K562 (cell line): ENCODE results near the gene UGP2. TPM values are rescaled to one million over a fixed set of nuclear protein-coding genes. Genes with fewer than 3 reads are reported as not detected.

Source experiments
- ARHGAP35 ChIP-seq: fragments of 450-650 bp; IDR thresholded peaks from 2 replicates; pipeline ENCODE4 v1.6.1; 2018; ENCODE audit not compliant: partially characterized antibody
- EWSR1 ChIP-seq: fragments of 450-650 bp; IDR thresholded peaks from 2 replicates; pipeline ENCODE4 v1.6.1; 2018; ENCODE audit warnings: borderline replicate concordance, mild to moderate bottlenecking, low read depth, moderate library complexity; ENCODE audit not compliant: partially characterized antibody
- FUS ChIP-seq: fragments of 200-400 bp; formaldehyde crosslinking; optimal IDR thresholded peaks from 2 replicates; pipeline ENCODE3; 2017; ENCODE audit warnings: low read depth, low read length
- KHSRP ChIP-seq: fragments of 450-650 bp; IDR thresholded peaks from 2 replicates; pipeline ENCODE4 v1.6.1; 2017
- MEF2A ChIP-seq: IDR thresholded peaks from 2 replicates; pipeline ENCODE4 v1.6.1; 2011; ENCODE audit warnings: low read depth, mild to moderate bottlenecking, low read length, moderate library complexity; ENCODE audit not compliant: control insufficient read depth
- NBN ChIP-seq: fragments of 450-650 bp; IDR thresholded peaks from 2 replicates; pipeline ENCODE4 v1.6.1; 2016; ENCODE audit warnings: low read depth, mild to moderate bottlenecking
- NR2F6 ChIP-seq: fragments of 450-650 bp; formaldehyde crosslinking; IDR thresholded peaks from 2 replicates; pipeline ENCODE4 v1.4.0; 2020; ENCODE audit warnings: mild to moderate bottlenecking
- POLR3A ChIP-seq: IDR thresholded peaks from 2 replicates; pipeline ENCODE4 v1.6.1; 2011; ENCODE audit warnings: borderline replicate concordance, mild to moderate bottlenecking, moderate library complexity; ENCODE audit not compliant: insufficient read length, insufficient read depth; ENCODE audit errors: extremely low read depth
- RBM15 ChIP-seq: fragments of 200-400 bp; formaldehyde crosslinking; IDR thresholded peaks from 2 replicates; pipeline ENCODE4 v1.6.1; 2018; ENCODE audit warnings: mild to moderate bottlenecking, low read length, moderate library complexity; ENCODE audit not compliant: insufficient read depth
- RHOXF2B ChIP-seq: fragments of 250-450 bp; sonication (Bioruptor Pico); conservative IDR thresholded peaks from 2 replicates; pipeline ENCODE4 v1.5.1; 2021
- U2AF1 ChIP-seq: fragments of 200-400 bp; formaldehyde crosslinking; optimal IDR thresholded peaks from 2 replicates; pipeline ENCODE3; 2017; ENCODE audit warnings: mild to moderate bottlenecking, low read depth, low read length, moderate library complexity
- polyA plus RNA-seq, 8 experiments: library from polyadenylated mRNA; depleted of rRNA in 4 of 8; stranded (reverse) in 5 of 8; unstranded in 3 of 8; fragments of >200 nt; fragmentation: Nextera tagmentation in 2 of 8; fragmentation: Illumina TruSeq in 1 of 8; extraction: Ambion mirVana in 2 of 8; extraction: Trizol in 1 of 8; gene quantifications; 2 replicates each; pipeline versions ENCODE4 v1.2.1 to v1.2.3, GENCODE V29; 2011 to 2014; ENCODE audit warnings: inconsistent platforms in 1 of 8, missing spikeins in 1 of 8
- total RNA-seq, 7 experiments: library from RNA; depleted of rRNA in 6 of 7; stranded (reverse); fragments of >200 nt in 6 of 7; fragmentation: Illumina TruSeq in 2 of 7; extraction: Trizol in 2 of 7; gene quantifications; 2 replicates each; pipeline versions ENCODE4 v1.2.1 to v1.2.3, GENCODE V29; 2011 to 2021; ENCODE audit warnings: low replicate concordance in 1 of 7
- TF ChIP-seq, protein P1 (sequence below): fragments of 450-650 bp; IDR thresholded peaks from one replicate; pipeline ENCODE4 v1.6.1; 2018; ENCODE audit warnings: mild to moderate bottlenecking, moderate library complexity; ENCODE audit not compliant: partially characterized antibody
- TF ChIP-seq, protein P2 (sequence below): fragments of 250-450 bp; sonication (Bioruptor Pico); IDR thresholded peaks from 2 replicates; pipeline ENCODE4 v1.4.0; 2020
- TF ChIP-seq, protein P3 (sequence below): sonication (generic); formaldehyde crosslinking; IDR thresholded peaks from 2 replicates; pipeline ENCODE4 v1.8.1; 2023; ENCODE audit warnings: mild to moderate bottlenecking, missing genetic modification reagents
- TF ChIP-seq, protein P4 (sequence below), 2 experiments: IDR thresholded peaks; 2 replicates each; pipeline ENCODE4 v1.6.1; 2011; ENCODE audit warnings: borderline replicate concordance in 1 of 2, control low read depth in 1 of 2, low read depth in 1 of 2, low read length in 1 of 2, mild to moderate bottlenecking in 1 of 2, mixed read lengths in 1 of 2, moderate library complexity in 1 of 2; ENCODE audit not compliant: insufficient read depth in 1 of 2, insufficient read length in 1 of 2, poor library complexity in 1 of 2, severe bottlenecking in 1 of 2; ENCODE audit errors: extremely low read depth in 1 of 2
- TF ChIP-seq, protein P5 (sequence below): fragments of 250-450 bp; sonication (Bioruptor Pico); IDR thresholded peaks from 2 replicates; pipeline ENCODE4 v1.4.0; 2020

UGP2 gene
- total and polyA plus RNA-seq, 9 of the 15 experiments (the other 6 are each of a cell fraction or from before 2014, with no cell fraction given), result 25.2 to 69.3 (median 58.9) TPM

DNA sequence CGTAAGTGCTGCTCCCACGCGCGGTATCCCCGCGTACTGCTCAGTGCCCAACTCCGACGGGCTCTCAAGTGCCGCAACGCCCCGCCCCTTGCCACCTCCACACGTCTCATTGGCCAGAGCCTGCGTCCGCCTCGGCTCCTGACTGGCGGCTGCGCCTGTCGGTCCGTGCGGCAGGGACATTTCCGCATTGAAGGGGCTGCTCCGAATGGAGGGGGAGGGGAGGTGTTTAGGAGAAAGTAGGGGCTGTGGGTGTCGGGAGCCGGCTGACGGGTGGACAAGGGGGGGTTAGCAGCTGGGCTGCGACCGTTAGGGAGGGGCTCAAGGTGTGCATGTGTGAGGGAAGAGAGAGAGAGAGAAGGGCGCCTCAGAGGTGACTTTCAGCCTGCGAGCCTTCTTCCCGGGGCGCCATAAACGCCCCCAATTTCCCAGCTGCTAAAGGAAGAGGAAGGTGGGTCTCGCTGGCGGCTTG, 877 bp upstream of the UGP2 start (continued):
- TF ChIP-seq, protein P1, sequence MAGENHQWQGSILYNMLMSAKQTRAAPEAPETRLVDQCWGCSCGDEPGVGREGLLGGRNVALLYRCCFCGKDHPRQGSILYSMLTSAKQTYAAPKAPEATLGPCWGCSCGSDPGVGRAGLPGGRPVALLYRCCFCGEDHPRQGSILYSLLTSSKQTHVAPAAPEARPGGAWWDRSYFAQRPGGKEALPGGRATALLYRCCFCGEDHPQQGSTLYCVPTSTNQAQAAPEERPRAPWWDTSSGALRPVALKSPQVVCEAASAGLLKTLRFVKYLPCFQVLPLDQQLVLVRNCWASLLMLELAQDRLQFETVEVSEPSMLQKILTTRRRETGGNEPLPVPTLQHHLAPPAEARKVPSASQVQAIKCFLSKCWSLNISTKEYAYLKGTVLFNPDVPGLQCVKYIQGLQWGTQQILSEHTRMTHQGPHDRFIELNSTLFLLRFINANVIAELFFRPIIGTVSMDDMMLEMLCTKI, result no peak
- TF ChIP-seq KHSRP, result no peak
- TF ChIP-seq RBM15, result no peak
- TF ChIP-seq, protein P2, sequence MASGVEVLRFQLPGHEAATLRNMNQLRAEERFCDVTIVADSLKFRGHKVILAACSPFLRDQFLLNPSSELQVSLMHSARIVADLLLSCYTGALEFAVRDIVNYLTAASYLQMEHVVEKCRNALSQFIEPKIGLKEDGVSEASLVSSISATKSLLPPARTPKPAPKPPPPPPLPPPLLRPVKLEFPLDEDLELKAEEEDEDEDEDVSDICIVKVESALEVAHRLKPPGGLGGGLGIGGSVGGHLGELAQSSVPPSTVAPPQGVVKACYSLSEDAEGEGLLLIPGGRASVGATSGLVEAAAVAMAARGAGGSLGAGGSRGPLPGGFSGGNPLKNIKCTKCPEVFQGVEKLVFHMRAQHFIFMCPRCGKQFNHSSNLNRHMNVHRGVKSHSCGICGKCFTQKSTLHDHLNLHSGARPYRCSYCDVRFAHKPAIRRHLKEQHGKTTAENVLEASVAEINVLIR (CRISPR knock-in tag), result no peak
- TF ChIP-seq NBN, result no peak
- no peak for TF ChIP-seq ARHGAP35
- TF ChIP-seq RHOXF2B (CRISPR knock-in tag), result no peak
- 0 out of 2 replicates have a peak, but pooled peaks have one; percentile 16 for TF ChIP-seq NR2F6 (CRISPR knock-in tag)
- TF ChIP-seq, protein P3, sequence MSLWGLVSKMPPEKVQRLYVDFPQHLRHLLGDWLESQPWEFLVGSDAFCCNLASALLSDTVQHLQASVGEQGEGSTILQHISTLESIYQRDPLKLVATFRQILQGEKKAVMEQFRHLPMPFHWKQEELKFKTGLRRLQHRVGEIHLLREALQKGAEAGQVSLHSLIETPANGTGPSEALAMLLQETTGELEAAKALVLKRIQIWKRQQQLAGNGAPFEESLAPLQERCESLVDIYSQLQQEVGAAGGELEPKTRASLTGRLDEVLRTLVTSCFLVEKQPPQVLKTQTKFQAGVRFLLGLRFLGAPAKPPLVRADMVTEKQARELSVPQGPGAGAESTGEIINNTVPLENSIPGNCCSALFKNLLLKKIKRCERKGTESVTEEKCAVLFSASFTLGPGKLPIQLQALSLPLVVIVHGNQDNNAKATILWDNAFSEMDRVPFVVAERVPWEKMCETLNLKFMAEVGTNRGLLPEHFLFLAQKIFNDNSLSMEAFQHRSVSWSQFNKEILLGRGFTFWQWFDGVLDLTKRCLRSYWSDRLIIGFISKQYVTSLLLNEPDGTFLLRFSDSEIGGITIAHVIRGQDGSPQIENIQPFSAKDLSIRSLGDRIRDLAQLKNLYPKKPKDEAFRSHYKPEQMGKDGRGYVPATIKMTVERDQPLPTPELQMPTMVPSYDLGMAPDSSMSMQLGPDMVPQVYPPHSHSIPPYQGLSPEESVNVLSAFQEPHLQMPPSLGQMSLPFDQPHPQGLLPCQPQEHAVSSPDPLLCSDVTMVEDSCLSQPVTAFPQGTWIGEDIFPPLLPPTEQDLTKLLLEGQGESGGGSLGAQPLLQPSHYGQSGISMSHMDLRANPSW (CRISPR knock-in tag), result no peak
- TF ChIP-seq EWSR1, result no peak
- TF ChIP-seq, protein P4, sequence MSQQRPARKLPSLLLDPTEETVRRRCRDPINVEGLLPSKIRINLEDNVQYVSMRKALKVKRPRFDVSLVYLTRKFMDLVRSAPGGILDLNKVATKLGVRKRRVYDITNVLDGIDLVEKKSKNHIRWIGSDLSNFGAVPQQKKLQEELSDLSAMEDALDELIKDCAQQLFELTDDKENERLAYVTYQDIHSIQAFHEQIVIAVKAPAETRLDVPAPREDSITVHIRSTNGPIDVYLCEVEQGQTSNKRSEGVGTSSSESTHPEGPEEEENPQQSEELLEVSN (IDR thresholded peaks at IDR 0.05; ENCODE audit: borderline replicate concordance in 1 of 2, extremely low read depth in 1 of 2, insufficient read depth in 1 of 2, insufficient read length in 1 of 2, low read depth in 1 of 2, low read length in 1 of 2, poor library complexity in 1 of 2, severe bottlenecking in 1 of 2), result peak; percentile 67 to 84
- no peak for TF ChIP-seq MEF2A
- TF ChIP-seq FUS, result no peak
- TF ChIP-seq, protein P5, sequence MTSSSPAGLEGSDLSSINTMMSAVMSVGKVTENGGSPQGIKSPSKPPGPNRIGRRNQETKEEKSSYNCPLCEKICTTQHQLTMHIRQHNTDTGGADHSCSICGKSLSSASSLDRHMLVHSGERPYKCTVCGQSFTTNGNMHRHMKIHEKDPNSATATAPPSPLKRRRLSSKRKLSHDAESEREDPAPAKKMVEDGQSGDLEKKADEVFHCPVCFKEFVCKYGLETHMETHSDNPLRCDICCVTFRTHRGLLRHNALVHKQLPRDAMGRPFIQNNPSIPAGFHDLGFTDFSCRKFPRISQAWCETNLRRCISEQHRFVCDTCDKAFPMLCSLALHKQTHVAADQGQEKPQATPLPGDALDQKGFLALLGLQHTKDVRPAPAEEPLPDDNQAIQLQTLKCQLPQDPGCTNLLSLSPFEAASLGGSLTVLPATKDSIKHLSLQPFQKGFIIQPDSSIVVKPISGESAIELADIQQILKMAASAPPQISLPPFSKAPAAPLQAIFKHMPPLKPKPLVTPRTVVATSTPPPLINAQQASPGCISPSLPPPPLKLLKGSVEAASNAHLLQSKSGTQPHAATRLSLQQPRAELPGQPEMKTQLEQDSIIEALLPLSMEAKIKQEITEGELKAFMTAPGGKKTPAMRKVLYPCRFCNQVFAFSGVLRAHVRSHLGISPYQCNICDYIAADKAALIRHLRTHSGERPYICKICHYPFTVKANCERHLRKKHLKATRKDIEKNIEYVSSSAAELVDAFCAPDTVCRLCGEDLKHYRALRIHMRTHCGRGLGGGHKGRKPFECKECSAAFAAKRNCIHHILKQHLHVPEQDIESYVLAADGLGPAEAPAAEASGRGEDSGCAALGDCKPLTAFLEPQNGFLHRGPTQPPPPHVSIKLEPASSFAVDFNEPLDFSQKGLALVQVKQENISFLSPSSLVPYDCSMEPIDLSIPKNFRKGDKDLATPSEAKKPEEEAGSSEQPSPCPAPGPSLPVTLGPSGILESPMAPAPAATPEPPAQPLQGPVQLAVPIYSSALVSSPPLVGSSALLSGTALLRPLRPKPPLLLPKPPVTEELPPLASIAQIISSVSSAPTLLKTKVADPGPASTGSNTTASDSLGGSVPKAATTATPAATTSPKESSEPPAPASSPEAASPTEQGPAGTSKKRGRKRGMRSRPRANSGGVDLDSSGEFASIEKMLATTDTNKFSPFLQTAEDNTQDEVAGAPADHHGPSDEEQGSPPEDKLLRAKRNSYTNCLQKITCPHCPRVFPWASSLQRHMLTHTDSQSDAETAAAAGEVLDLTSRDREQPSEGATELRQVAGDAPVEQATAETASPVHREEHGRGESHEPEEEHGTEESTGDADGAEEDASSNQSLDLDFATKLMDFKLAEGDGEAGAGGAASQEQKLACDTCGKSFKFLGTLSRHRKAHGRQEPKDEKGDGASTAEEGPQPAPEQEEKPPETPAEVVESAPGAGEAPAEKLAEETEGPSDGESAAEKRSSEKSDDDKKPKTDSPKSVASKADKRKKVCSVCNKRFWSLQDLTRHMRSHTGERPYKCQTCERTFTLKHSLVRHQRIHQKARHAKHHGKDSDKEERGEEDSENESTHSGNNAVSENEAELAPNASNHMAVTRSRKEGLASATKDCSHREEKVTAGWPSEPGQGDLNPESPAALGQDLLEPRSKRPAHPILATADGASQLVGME (CRISPR knock-in tag), result no peak
- no peak for TF ChIP-seq POLR3A
- no peak for TF ChIP-seq U2AF1
